SK-N-SH treated with all-trans-retinoic acid at 6 μM for 48 hours (cell line): Measurements from ENCODE around the gene CLK3.

ENCODE experiments used
- ATAC-seq: fragments of 200-7000 bp; cut with Tn5 transposase; 3 replicates; pipeline ENCODE4 v1.9.1; 2020; ENCODE audit warnings: mild to moderate bottlenecking, moderate library complexity
- ARNTL ChIP-seq: fragments of 450-650 bp; formaldehyde crosslinking; IDR thresholded peaks from 2 replicates; pipeline ENCODE4 v1.5.0; 2020; ENCODE audit warnings: low read depth, mild to moderate bottlenecking, moderate library complexity, borderline replicate concordance
- BACH2 ChIP-seq: fragments of 250-450 bp; sonication (Bioruptor Pico); IDR thresholded peaks from 2 replicates; pipeline ENCODE4 v1.9.0; 2021; ENCODE audit warnings: mild to moderate bottlenecking, borderline replicate concordance
- CREB5 ChIP-seq: fragments of 250-450 bp; sonication (Bioruptor Pico); IDR thresholded peaks from 2 replicates; pipeline ENCODE4 v1.5.1; 2020; ENCODE audit warnings: low read depth, mild to moderate bottlenecking, moderate library complexity
- CSDC2 ChIP-seq: fragments of 250-450 bp; sonication (Bioruptor Pico); IDR thresholded peaks from 2 replicates; pipeline ENCODE4 v1.5.0; 2020; ENCODE audit warnings: mild to moderate bottlenecking, moderate library complexity
- GLIS3 ChIP-seq: fragments of 250-450 bp; sonication (Bioruptor Pico); IDR thresholded peaks from 2 replicates; pipeline ENCODE4 v1.5.0; 2020; ENCODE audit warnings: mild to moderate bottlenecking, moderate library complexity
- ISL1 ChIP-seq: fragments of 250-450 bp; sonication (Bioruptor Pico); IDR thresholded peaks from 2 replicates; pipeline ENCODE4 v2.1.2; 2022; ENCODE audit warnings: mild to moderate bottlenecking, moderate library complexity
- OSR1 ChIP-seq: fragments of 250-450 bp; sonication (Bioruptor Pico); IDR thresholded peaks from 2 replicates; pipeline ENCODE4 v1.8.0; 2022; ENCODE audit warnings: moderate library complexity, mild to moderate bottlenecking, inconsistent platforms
- PPARA ChIP-seq: fragments of 250-450 bp; sonication (Bioruptor Pico); IDR thresholded peaks from 2 replicates; pipeline ENCODE4 v1.5.0; 2020; ENCODE audit warnings: mild to moderate bottlenecking, borderline replicate concordance
- RARB ChIP-seq: fragments of 250-450 bp; sonication (Bioruptor Pico); IDR thresholded peaks from 2 replicates; pipeline ENCODE4 v1.8.0; 2021; ENCODE audit warnings: mild to moderate bottlenecking, moderate library complexity
- SNAI2 ChIP-seq: fragments of 250-450 bp; sonication (Bioruptor Pico); IDR thresholded peaks from 2 replicates; pipeline ENCODE4 v1.5.0; 2020; ENCODE audit warnings: mild to moderate bottlenecking, moderate library complexity
- TCF4 ChIP-seq: fragments of 250-450 bp; sonication (Bioruptor Pico); IDR thresholded peaks from 2 replicates; pipeline ENCODE4 v1.8.0; 2021; ENCODE audit warnings: mild to moderate bottlenecking, moderate library complexity, borderline replicate concordance
- TOX ChIP-seq: fragments of 250-450 bp; sonication (Bioruptor Pico); IDR thresholded peaks from 2 replicates; pipeline ENCODE4 v1.8.0; 2021; ENCODE audit warnings: mild to moderate bottlenecking, moderate library complexity, borderline replicate concordance
- ZC3H10 ChIP-seq: fragments of 250-450 bp; sonication (Bioruptor Pico); IDR thresholded peaks from 2 replicates; pipeline ENCODE4 v1.5.1; 2021; ENCODE audit warnings: mild to moderate bottlenecking, moderate library complexity
- ZFP3 ChIP-seq: fragments of 250-450 bp; sonication (Bioruptor Pico); IDR thresholded peaks from 2 replicates; pipeline ENCODE4 v1.5.0; 2020; ENCODE audit warnings: mild to moderate bottlenecking, moderate library complexity
- ZFP30 ChIP-seq: fragments of 450-650 bp; formaldehyde crosslinking; IDR thresholded peaks from 2 replicates; pipeline ENCODE4 v1.5.0; 2022; ENCODE audit warnings: mild to moderate bottlenecking, moderate library complexity
- ZNF565 ChIP-seq: fragments of 450-650 bp; formaldehyde crosslinking; conservative IDR thresholded peaks from 2 replicates; pipeline ENCODE4 v1.5.0; 2020; ENCODE audit warnings: low read depth, mild to moderate bottlenecking, moderate library complexity
- ZNF70 ChIP-seq: fragments of 450-650 bp; formaldehyde crosslinking; IDR thresholded peaks from 2 replicates; pipeline ENCODE4 v1.5.0; 2020; ENCODE audit warnings: mild to moderate bottlenecking, moderate library complexity
- ZNF8 ChIP-seq: fragments of 450-650 bp; formaldehyde crosslinking; IDR thresholded peaks from 2 replicates; pipeline ENCODE4 v1.5.0; 2020; ENCODE audit warnings: mild to moderate bottlenecking, moderate library complexity
- TF ChIP-seq, protein P1 (sequence below): fragments of 250-450 bp; sonication (Bioruptor Pico); IDR thresholded peaks from 2 replicates; pipeline ENCODE4 v1.8.0; 2020; ENCODE audit warnings: mild to moderate bottlenecking, moderate library complexity, borderline replicate concordance
- TF ChIP-seq, protein P2 (sequence below): fragments of 250-450 bp; sonication (Bioruptor Pico); IDR thresholded peaks from 2 replicates; pipeline ENCODE4 v1.5.0; 2020; ENCODE audit warnings: mild to moderate bottlenecking, moderate library complexity
- TF ChIP-seq, protein P3 (sequence below): fragments of 250-450 bp; sonication (Bioruptor Pico); IDR thresholded peaks from 2 replicates; pipeline ENCODE4 v1.8.0; 2021; ENCODE audit warnings: low read depth, mild to moderate bottlenecking, moderate library complexity, borderline replicate concordance

The CLK3 gene

GRCh38 chr15:74619916-74620635 is 4.4 kb downstream of the CLK3 start:
- no peak for TF ChIP-seq ZNF565
- no peak for TF ChIP-seq CSDC2 (CRISPR knock-in tag)
- no peak for TF ChIP-seq BACH2 (CRISPR knock-in tag)
- TF ChIP-seq CREB5 (CRISPR knock-in tag): no peak
- TF ChIP-seq ZC3H10 (CRISPR knock-in tag): no peak
- no peak for TF ChIP-seq ZFP3 (CRISPR knock-in tag)
- TF ChIP-seq, protein P1, sequence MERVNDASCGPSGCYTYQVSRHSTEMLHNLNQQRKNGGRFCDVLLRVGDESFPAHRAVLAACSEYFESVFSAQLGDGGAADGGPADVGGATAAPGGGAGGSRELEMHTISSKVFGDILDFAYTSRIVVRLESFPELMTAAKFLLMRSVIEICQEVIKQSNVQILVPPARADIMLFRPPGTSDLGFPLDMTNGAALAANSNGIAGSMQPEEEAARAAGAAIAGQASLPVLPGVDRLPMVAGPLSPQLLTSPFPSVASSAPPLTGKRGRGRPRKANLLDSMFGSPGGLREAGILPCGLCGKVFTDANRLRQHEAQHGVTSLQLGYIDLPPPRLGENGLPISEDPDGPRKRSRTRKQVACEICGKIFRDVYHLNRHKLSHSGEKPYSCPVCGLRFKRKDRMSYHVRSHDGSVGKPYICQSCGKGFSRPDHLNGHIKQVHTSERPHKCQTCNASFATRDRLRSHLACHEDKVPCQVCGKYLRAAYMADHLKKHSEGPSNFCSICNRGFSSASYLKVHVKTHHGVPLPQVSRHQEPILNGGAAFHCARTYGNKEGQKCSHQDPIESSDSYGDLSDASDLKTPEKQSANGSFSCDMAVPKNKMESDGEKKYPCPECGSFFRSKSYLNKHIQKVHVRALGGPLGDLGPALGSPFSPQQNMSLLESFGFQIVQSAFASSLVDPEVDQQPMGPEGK (CRISPR knock-in tag): no peak
- no peak for TF ChIP-seq OSR1
- TF ChIP-seq RARB (CRISPR knock-in tag): no peak
- TF ChIP-seq GLIS3: no peak
- TF ChIP-seq TOX (CRISPR knock-in tag): no peak
- TF ChIP-seq, protein P2, sequence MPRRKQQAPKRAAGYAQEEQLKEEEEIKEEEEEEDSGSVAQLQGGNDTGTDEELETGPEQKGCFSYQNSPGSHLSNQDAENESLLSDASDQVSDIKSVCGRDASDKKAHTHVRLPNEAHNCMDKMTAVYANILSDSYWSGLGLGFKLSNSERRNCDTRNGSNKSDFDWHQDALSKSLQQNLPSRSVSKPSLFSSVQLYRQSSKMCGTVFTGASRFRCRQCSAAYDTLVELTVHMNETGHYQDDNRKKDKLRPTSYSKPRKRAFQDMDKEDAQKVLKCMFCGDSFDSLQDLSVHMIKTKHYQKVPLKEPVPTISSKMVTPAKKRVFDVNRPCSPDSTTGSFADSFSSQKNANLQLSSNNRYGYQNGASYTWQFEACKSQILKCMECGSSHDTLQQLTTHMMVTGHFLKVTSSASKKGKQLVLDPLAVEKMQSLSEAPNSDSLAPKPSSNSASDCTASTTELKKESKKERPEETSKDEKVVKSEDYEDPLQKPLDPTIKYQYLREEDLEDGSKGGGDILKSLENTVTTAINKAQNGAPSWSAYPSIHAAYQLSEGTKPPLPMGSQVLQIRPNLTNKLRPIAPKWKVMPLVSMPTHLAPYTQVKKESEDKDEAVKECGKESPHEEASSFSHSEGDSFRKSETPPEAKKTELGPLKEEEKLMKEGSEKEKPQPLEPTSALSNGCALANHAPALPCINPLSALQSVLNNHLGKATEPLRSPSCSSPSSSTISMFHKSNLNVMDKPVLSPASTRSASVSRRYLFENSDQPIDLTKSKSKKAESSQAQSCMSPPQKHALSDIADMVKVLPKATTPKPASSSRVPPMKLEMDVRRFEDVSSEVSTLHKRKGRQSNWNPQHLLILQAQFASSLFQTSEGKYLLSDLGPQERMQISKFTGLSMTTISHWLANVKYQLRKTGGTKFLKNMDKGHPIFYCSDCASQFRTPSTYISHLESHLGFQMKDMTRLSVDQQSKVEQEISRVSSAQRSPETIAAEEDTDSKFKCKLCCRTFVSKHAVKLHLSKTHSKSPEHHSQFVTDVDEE (CRISPR knock-in tag): no peak
- no peak for TF ChIP-seq ZNF70 (CRISPR knock-in tag)
- TF ChIP-seq, protein P3, sequence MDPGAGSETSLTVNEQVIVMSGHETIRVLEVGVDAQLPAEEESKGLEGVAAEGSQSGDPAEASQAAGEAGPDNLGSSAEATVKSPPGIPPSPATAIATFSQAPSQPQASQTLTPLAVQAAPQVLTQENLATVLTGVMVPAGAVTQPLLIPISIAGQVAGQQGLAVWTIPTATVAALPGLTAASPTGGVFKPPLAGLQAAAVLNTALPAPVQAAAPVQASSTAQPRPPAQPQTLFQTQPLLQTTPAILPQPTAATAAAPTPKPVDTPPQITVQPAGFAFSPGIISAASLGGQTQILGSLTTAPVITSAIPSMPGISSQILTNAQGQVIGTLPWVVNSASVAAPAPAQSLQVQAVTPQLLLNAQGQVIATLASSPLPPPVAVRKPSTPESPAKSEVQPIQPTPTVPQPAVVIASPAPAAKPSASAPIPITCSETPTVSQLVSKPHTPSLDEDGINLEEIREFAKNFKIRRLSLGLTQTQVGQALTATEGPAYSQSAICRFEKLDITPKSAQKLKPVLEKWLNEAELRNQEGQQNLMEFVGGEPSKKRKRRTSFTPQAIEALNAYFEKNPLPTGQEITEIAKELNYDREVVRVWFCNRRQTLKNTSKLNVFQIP: no peak
- TF ChIP-seq ZNF8 (CRISPR knock-in tag): no peak
- ATAC-seq: no peak

DNA sequence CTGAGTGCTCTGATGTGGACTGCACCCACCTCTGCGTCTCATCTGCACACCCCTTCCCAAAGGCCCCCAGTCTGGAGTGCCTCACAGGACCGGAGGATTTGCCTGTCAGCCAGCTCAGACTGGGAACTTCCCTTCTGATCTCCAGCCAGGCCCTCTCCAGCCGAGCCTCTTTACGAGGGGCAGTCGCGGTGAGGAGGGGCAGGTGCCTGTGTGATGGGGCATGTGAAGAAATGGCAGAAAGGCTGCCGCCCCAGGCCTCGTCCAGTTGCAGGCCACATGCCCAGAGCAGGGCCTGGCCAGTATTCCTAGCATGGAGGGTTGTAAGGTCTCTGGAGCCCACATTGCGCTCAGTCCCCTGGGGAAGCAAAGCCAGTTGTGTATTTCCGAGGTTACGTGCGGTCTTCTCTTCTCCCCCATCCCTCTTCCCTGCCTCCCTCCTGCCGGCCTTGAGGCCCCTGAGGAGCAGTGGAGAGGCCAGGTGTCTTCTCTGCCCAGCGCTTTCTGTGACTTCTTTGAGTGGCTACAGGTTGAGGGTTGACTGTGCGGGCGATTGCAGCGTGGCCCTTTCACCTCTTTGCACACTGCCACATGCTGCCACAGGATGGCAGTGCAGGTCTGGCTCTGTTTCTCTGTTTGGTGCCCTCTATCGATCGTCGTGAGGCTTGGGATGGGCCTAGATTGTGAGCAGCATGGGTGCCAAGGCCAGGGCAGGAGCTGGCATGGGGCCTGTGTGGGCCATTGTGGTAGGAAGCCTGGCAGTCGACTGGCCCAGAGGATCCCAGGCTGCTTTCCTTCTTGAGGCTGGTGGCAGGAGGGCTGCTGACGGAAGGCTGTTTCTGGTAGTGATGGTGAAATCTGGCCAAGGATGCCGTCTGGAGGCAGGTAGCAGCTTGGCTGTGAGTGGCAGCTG is 5.3 kb downstream of the CLK3 start:
- ATAC-seq: peak; percentile 88

DNA sequence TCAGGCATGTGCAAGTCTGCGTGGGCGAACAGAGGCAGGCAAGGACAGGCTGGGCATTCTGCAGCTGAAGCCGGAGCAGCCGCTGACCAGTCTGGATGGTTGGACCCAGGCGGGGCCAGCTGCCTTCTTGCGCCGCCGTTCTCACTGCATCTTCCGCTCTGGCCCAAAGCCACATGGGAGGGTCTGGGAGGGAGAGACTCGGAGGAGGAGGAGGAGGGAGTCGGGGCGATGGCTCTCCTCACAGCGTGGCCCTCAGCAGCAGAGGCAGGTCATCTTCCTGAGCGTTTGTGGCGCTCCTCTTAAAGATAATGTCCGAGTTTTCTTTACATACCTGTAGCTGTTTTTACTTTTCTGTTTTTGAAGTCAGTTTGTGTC is 5.9 kb downstream of the CLK3 start:
- TF ChIP-seq ZC3H10 (CRISPR knock-in tag): no peak
- TF ChIP-seq RARB (CRISPR knock-in tag): no peak
- TF ChIP-seq ZFP3 (CRISPR knock-in tag): no peak
- no peak for TF ChIP-seq CSDC2 (CRISPR knock-in tag)
- TF ChIP-seq ZNF565: no peak
- TF ChIP-seq ARNTL (CRISPR knock-in tag): no peak
- no peak for TF ChIP-seq TCF4 (CRISPR knock-in tag)
- TF ChIP-seq BACH2 (CRISPR knock-in tag): no peak
- TF ChIP-seq ISL1 (CRISPR knock-in tag): no peak
- TF ChIP-seq OSR1: no peak
- no peak for TF ChIP-seq TOX (CRISPR knock-in tag)
- TF ChIP-seq ZNF8 (CRISPR knock-in tag): no peak
- ATAC-seq: no peak

More for the DNA sequence above, 5.3 kb downstream of the CLK3 start:
- no peak for TF ChIP-seq TOX (CRISPR knock-in tag)
- no peak for TF ChIP-seq ARNTL (CRISPR knock-in tag)

DNA sequence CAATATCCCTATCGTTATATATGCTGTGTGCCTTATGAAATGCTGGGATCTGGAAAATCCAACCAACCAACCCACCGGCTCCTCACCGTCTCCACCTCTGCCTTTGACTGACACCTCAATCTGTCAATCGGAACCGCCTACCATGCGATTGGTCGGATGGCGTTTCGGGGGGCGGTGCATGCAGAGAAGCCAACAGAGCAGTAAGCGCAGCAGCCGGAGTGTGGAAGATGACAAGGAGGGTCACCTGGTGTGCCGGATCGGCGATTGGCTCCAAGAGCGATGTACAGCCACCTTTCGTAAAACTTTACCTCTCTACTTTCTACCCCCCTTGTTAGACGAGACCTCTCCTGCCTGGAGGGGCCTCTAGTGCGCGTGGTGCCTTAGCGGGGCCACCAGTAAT is 6.3 kb downstream of the CLK3 start:
- ATAC-seq: no peak
- no peak for TF ChIP-seq ZFP30 (CRISPR knock-in tag)
- TF ChIP-seq ZNF8 (CRISPR knock-in tag): no peak
- TF ChIP-seq TCF4 (CRISPR knock-in tag): no peak
- no peak for TF ChIP-seq ZNF565
- TF ChIP-seq ZFP3 (CRISPR knock-in tag): no peak
- no peak for TF ChIP-seq CSDC2 (CRISPR knock-in tag)
- TF ChIP-seq, protein P3: no peak
- no peak for TF ChIP-seq BACH2 (CRISPR knock-in tag)
- no peak for TF ChIP-seq OSR1
- TF ChIP-seq, protein P1 (CRISPR knock-in tag): no peak
- no peak for TF ChIP-seq ZNF70 (CRISPR knock-in tag)
- no peak for TF ChIP-seq ARNTL (CRISPR knock-in tag)
- no peak for TF ChIP-seq PPARA (CRISPR knock-in tag)
- no peak for TF ChIP-seq TOX (CRISPR knock-in tag)
- no peak for TF ChIP-seq SNAI2 (CRISPR knock-in tag)
